Kidney epithelial cell (primary cell): ENCODE measurements around the gene IL24. TPM values are rescaled to one million over a fixed set of nuclear protein-coding genes. Genes with fewer than 3 reads are reported as not detected.

Experiments used
- DNase-seq: peaks from one replicate; pipeline ENCODE4 v3.0.0-alpha.2; 2010; ENCODE audit warnings: low read depth
- H3K27me3 ChIP-seq: 2 replicates; pipeline ENCODE4 v1.6.0; 2011; ENCODE audit warnings: low read length; ENCODE audit not compliant: control insufficient read depth, insufficient read depth
- H3K36me3 ChIP-seq: 2 replicates; pipeline ENCODE4 v1.5.1; 2011; ENCODE audit warnings: low read length; ENCODE audit not compliant: control insufficient read depth, insufficient read depth
- H3K4me3 ChIP-seq: 2 replicates; pipeline ENCODE4 v1.5.1; 2011; ENCODE audit warnings: low read depth, mild to moderate bottlenecking, control low read depth, low read length
- CTCF ChIP-seq: IDR thresholded peaks from 2 replicates; pipeline ENCODE4 v1.5.1; 2011; ENCODE audit warnings: mild to moderate bottlenecking, moderate library complexity, low read length, control low read depth, inconsistent platforms; ENCODE audit not compliant: insufficient read depth, poor library complexity, severe bottlenecking
- total RNA-seq: library from RNA; depleted of rRNA; stranded (reverse); fragments of >200 nt; gene quantifications from 2 replicates; pipeline ENCODE4 v1.2.3, GENCODE V29; 2015

The IL24 gene
- total RNA-seq, 1 donor from 2014 or later = 0.38 TPM

- Histone ChIP-seq H3K4me3 (no peak overlapping the region), H3K36me3 (no peaks in the 10 kb centered on the region), H3K27me3 (no peaks in the 10 kb centered on the region)
- DNase-seq = no peak
- no peak for TF ChIP-seq CTCF
Measured at GRCh38 chr1:206949208-206949607, 52.0 kb downstream of the IL24 start.

GRCh38 chr1:206949641-206950040 lies 52.4 kb downstream of the IL24 start:
- no peaks in the 10 kb centered on the region for H3K27me3 ChIP-seq
- DNase-seq = no peak
- no peaks in the 10 kb centered on the region for H3K36me3 ChIP-seq
- H3K4me3 ChIP-seq = no peak overlapping the region
- no peak for TF ChIP-seq CTCF

- peak; percentile 56 for DNase-seq
- Histone ChIP-seq H3K36me3 (no peaks in the 10 kb centered on the region), H3K27me3 (no peaks in the 10 kb centered on the region), H3K4me3 (no peak overlapping the region)
- peak; percentile 22 for TF ChIP-seq CTCF
Measured at GRCh38 chr1:206951318-206952100, 54.3 kb downstream of the IL24 start.

GRCh38 chr1:206952171-206952570 lies 54.9 kb downstream of the IL24 start:
- H3K27me3 ChIP-seq = no peaks in the 10 kb centered on the region
- DNase-seq = peak; percentile 64
- no peak for TF ChIP-seq CTCF
- H3K36me3 ChIP-seq = no peaks in the 10 kb centered on the region
- no peak overlapping the region for H3K4me3 ChIP-seq

- Histone ChIP-seq H3K4me3 (no peak overlapping the region), H3K36me3 (no peaks in the 10 kb centered on the region), H3K27me3 (no peaks in the 10 kb centered on the region)
- no peak for TF ChIP-seq CTCF
- no peak for DNase-seq
Measured at GRCh38 chr1:206953126-206953525, 55.9 kb downstream of the IL24 start.

- no peak for TF ChIP-seq CTCF
- no peaks in the 10 kb centered on the region for H3K27me3 ChIP-seq
- no peak for DNase-seq
Measured at GRCh38 chr1:206953626-206954025, 56.4 kb downstream of the IL24 start.

More at GRCh38 chr1:206953626-206954025, 56.4 kb downstream of the IL24 start:
- Histone ChIP-seq H3K36me3 (no peaks in the 10 kb centered on the region), H3K4me3 (no peak overlapping the region)
